Hepatocyte (in vitro differentiated cells): ENCODE data around the gene PDZRN4.

Experiments
- EZH2 ChIP-seq: fragments of 200-600 bp; sonication (generic); IDR thresholded peaks from 2 replicates; pipeline ENCODE4 v1.6.1; 2016; ENCODE audit warnings: antibody characterized with exemption, mild to moderate bottlenecking, borderline replicate concordance
- EZH2phosphoT487 ChIP-seq: fragments of 200-600 bp; sonication (generic); IDR thresholded peaks from one replicate; pipeline ENCODE4 v1.6.1; 2018; ENCODE audit warnings: antibody characterized with exemption, mild to moderate bottlenecking, low read depth, moderate library complexity; ENCODE audit not compliant: unreplicated experiment, severe bottlenecking
- TF ChIP-seq, protein P1 (sequence below): fragments of 200-600 bp; sonication (generic); IDR thresholded peaks from 2 replicates; pipeline ENCODE4 v1.5.1; 2016; ENCODE audit warnings: antibody characterized with exemption, mild to moderate bottlenecking; ENCODE audit not compliant: poor library complexity

DNA sequence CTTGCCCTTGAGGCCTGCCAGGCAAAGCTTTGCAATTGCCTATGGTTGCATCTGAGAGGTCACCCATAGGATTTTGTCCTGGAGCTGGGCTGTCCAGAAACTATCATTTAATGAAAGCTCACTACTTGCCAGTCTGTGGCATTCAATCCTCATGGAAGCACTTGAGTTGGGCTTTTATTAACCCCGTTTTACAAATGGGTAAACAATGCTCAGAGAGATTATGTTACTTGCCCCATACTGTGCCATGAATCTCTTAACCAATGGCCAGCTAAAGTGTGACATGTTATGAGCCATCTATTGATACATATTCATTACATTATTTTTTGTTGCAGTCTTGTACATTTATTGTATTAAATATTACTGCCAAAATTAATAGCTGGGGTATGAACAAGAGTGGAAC, 35.9 kb downstream of the PDZRN4 start:
- TF ChIP-seq EZH2: no peak
- TF ChIP-seq, protein P1, sequence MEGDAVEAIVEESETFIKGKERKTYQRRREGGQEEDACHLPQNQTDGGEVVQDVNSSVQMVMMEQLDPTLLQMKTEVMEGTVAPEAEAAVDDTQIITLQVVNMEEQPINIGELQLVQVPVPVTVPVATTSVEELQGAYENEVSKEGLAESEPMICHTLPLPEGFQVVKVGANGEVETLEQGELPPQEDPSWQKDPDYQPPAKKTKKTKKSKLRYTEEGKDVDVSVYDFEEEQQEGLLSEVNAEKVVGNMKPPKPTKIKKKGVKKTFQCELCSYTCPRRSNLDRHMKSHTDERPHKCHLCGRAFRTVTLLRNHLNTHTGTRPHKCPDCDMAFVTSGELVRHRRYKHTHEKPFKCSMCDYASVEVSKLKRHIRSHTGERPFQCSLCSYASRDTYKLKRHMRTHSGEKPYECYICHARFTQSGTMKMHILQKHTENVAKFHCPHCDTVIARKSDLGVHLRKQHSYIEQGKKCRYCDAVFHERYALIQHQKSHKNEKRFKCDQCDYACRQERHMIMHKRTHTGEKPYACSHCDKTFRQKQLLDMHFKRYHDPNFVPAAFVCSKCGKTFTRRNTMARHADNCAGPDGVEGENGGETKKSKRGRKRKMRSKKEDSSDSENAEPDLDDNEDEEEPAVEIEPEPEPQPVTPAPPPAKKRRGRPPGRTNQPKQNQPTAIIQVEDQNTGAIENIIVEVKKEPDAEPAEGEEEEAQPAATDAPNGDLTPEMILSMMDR: no peak
- TF ChIP-seq EZH2phosphoT487: no peak
